ENCODE measurements around the gene ACIN1. TPM values are rescaled to one million over a fixed set of nuclear protein-coding genes. Genes with fewer than 3 reads are reported as not detected.

ACIN1 gene
- total RNA-seq, 1 experiment from 2014 or later, result 333 TPM

DNA sequence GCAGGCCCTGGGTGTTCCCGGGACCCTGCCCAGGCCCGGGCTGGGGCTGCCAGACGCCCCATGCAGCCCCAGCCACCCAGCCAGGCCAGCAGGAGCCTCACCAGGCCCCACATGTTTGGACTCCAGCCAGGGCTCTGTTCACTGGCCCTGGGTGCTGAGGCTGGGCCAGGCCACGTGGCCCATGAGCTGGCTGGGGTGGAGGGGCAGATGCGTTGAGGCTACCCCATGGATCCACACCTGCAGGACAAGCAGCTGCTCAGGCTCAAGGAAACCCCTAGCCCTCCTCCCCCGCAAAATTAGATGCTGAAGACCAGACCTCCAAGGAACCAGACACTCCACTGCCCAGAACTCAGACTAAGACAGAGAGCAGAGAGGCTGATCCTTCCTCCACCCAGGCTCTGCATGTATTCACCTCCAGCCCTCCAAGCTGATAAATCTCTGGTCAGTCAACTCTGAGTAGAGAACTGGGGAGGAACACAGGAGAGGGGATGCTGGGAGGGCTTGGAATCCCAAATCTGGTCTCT lies 39.3 kb downstream of the ACIN1 start:
- Histone ChIP-seq H2BK120ac (ENCODE audit: low read depth, low read length, poor library complexity, severe bottlenecking) (no peak overlapping the region), H3K79me1 (ENCODE audit: insufficient read depth, low read depth, low read length, poor library complexity, severe bottlenecking) (no peaks in the 10 kb centered on the region), H3K56ac (ENCODE audit: insufficient read length, low read depth, low read length) (no peak overlapping the region), H3K9me3 (ENCODE audit: control insufficient read depth, low read depth, low read length) (no peaks in the 10 kb centered on the region), H3K4me2 (ENCODE audit: insufficient read depth, insufficient read length, low read length) (peak overlapping the region; percentile 96), H3K18ac (ENCODE audit: insufficient read length, low read depth, low read length) (no peak overlapping the region), H3K4ac (ENCODE audit: low read depth, low read length) (no peak overlapping the region), H2BK12ac (ENCODE audit: insufficient read length, low read depth, low read length) (no peak overlapping the region), H2AFZ (ENCODE audit: low read length) (no peak overlapping the region), H4K8ac (replicated peaks; ENCODE audit: insufficient read length, low read depth, low read length) (no peak overlapping the region), H3K23me2 (ENCODE audit: insufficient read length, low read depth, low read length, poor library complexity, severe bottlenecking) (peaks cover 15% of the 10 kb centered on the region), H3K4me1 (ENCODE audit: insufficient read depth, low read length) (no peaks in the 10 kb centered on the region; the same call in 1 of the 2 replicates), H2BK20ac (ENCODE audit: low read depth, low read length, poor library complexity, severe bottlenecking) (no peak overlapping the region), H4K91ac (ENCODE audit: insufficient read length, low read depth, low read length) (no peak overlapping the region), H3K14ac (ENCODE audit: insufficient read depth, low read length) (no peak overlapping the region), H3T11ph (ENCODE audit: low read length) (no peak overlapping the region), H2BK5ac (ENCODE audit: insufficient read length, low read length) (no peak overlapping the region), H3K27ac (ENCODE audit: insufficient read length, low read depth, low read length) (no peak overlapping the region), H2AK5ac (ENCODE audit: insufficient read length, low read length) (no peak overlapping the region), H3K23ac (ENCODE audit: insufficient read length, low read depth, low read length) (no peak overlapping the region), H4K20me1 (ENCODE audit: control insufficient read depth, insufficient read depth, insufficient read length) (no peaks in the 10 kb centered on the region), H2BK15ac (ENCODE audit: low read depth, low read length) (no peak overlapping the region), H3K79me2 (ENCODE audit: insufficient read depth, low read length) (no peaks in the 10 kb centered on the region), H3K9ac (ENCODE audit: extremely low read depth, insufficient read length, low read length) (no peak overlapping the region), H3K27me3 (ENCODE audit: insufficient read depth, low read length) (no peaks in the 10 kb centered on the region), H4K5ac (ENCODE audit: insufficient read length, low read depth, low read length) (no peak overlapping the region)
- no peaks in the 10 kb centered on the region for H3K9me3 Mint-ChIP-seq
- no peak for TF ChIP-seq CTCF (conservative IDR thresholded peaks at IDR 0.05)
- no peak for DNase-seq
- no peak overlapping the region; a peak in 1 of 7 replicates for H3K27ac Mint-ChIP-seq
- peaks cover 8 to 41% (median 34%) of the 10 kb centered on the region in 3 experiments for H3K36me3 Mint-ChIP-seq (ENCODE audit: insufficient read depth in 1 of 3, low read depth in 3 of 3)
- H3K4me3 Mint-ChIP-seq, result peak overlapping the region; percentile 64 to 84
- H3K27me3 Mint-ChIP-seq (ENCODE audit: low read depth), result peaks cover 8% of the 10 kb centered on the region
- peaks cover 16 to 19% of the 10 kb centered on the region in 2 experiments for H3K4me1 Mint-ChIP-seq
- no CpG with 5 or more reads among the region's 6 CpGs for WGBS (ENCODE audit: extremely low coverage, insufficient read length, low lambda C conversion rate)
